Measurements from ENCODE around the gene QRFP.

- TF ChIP-seq CTCF (IDR thresholded peaks at IDR 0.05): no peak
- no peak for TF ChIP-seq POLR2A (IDR thresholded peaks at IDR 0.05)
These were observed 24.5 kb downstream of the QRFP start for GRCh38 chr9:130872093-130872492.
